Activated CD4-positive, alpha-beta T cell treated with anti-CD3 and anti-CD28 coated beads for 24 hours (primary cell): ENCODE data around the gene COL17A1.

Source experiments
- DNase-seq, 2 donors: peaks; one replicate each; pipeline ENCODE4 v3.0.0-alpha.2; 2020; ENCODE audit warnings: low read depth in 2 of 2

Gene COL17A1

DNA sequence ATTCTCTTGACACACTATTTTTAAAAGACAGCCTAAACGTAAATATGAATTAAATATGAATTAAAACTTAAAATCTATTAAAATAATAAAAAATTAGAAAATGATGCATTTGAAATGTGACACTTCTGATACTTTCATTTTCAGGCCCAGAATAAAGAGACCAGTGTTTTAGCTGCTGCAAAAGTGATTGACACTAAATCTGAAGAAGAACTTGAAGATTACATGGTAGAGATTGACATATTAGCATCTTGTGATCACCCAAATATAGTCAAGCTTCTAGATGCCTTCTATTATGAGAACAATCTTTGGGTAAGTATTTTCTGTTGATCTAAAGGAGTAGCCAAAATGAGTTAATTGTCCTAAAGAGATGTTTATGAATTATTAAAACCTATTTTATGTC is 95.1 kb downstream of the COL17A1 start:
- DNase-seq, result no peak

DNA sequence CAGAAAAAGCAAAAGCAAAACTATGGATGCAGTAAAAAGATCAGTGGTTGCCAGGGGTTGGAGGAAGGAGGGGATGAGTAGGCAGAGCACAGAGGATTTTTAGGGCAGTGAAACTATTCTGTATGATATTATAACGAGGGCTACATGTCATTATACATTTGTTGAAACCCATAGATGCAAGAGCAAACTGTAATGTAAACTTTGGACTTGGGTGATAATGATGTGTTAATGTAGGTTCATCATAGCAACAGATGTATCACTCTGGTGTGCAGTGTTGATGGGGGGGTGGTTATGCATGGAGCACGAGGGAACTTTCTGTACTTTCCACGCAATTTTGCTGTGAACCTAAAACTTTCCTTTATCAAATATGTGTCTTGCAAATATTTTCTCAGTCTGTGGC is 95.6 kb downstream of the COL17A1 start:
- no peak for DNase-seq

GRCh38 chr10:103986360-103986759 is 99.3 kb downstream of the COL17A1 start:
- DNase-seq, result no peak

DNA sequence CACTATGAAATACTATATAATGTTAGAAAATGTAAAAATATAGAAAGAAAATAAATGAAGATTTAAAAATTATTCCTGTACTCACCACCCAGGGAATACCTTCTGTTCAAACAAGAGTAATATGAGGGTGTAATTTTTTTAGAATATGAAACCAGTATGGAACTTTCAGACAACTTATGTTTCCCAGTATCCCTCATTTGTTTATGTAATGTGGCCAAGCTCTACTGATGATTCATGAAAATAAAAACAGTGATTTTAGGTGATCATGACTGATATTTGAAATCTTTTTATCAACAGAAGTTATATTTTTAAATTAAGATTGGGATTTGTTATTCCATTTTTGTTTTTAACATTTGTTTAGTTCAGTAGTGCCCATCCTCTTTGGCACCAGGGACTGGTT is 100.0 kb downstream of the COL17A1 start:
- DNase-seq, result no peak

- no peak for DNase-seq
These were observed 102.2 kb downstream of the COL17A1 start for GRCh38 chr10:103983367-103983911.

- no peak for DNase-seq
These were observed 103.0 kb downstream of the COL17A1 start for GRCh38 chr10:103982639-103983038.
